H1 (cell line): ENCODE results near the gene CD164L2. TPM values are rescaled to one million over a fixed set of nuclear protein-coding genes. Genes with fewer than 3 reads are reported as not detected.

Experiments used
- BACH1 ChIP-seq: IDR thresholded peaks from 2 replicates; pipeline ENCODE4 v1.6.1; 2012; ENCODE audit warnings: low read length, improper control_type of control experiment
- EP300 ChIP-seq, 2 experiments: IDR thresholded peaks; 1 replicate in 1 of 2; 2 replicates in 1 of 2; pipeline ENCODE4 v1.6.1; 2011 to 2012; ENCODE audit warnings: low read depth in 2 of 2, low read length in 2 of 2, mild to moderate bottlenecking in 2 of 2, borderline replicate concordance in 1 of 2, inconsistent platforms in 1 of 2, moderate library complexity in 1 of 2
- MAFK ChIP-seq: IDR thresholded peaks from 2 replicates; pipeline ENCODE4 v1.6.1; 2012; ENCODE audit warnings: low read depth, mild to moderate bottlenecking, improper control_type of control experiment, low read length
- POU5F1 ChIP-seq: IDR thresholded peaks from 2 replicates; pipeline ENCODE4 v1.6.1; 2011; ENCODE audit warnings: low read depth, mild to moderate bottlenecking, low read length, moderate library complexity
- RAD21 ChIP-seq, 2 experiments: IDR thresholded peaks in 1 of 2; conservative IDR thresholded peaks in 1 of 2; 2 replicates each; pipeline ENCODE4 v1.6.1; 2011; ENCODE audit warnings: low read depth in 2 of 2, low read length in 2 of 2, improper control_type of control experiment in 1 of 2, inconsistent platforms in 1 of 2, mild to moderate bottlenecking in 1 of 2, moderate library complexity in 1 of 2
- SIRT6 ChIP-seq: IDR thresholded peaks from one replicate; pipeline ENCODE4 v1.7.1; 2012; ENCODE audit warnings: low read length, inconsistent platforms
- SP1 ChIP-seq: IDR thresholded peaks from 2 replicates; pipeline ENCODE4 v1.6.1; 2011; ENCODE audit warnings: low read depth, low read length
- polyA plus RNA-seq, 7 experiments: library from polyadenylated mRNA; depleted of rRNA in 3 of 7; stranded (reverse) in 5 of 7; unstranded in 2 of 7; fragments of >200 nt in 5 of 7; fragments of 200-250 nt in 2 of 7; gene quantifications; 1 replicate in 5 of 7; 2 replicates in 1 of 7; 4 replicates in 1 of 7; pipeline versions ENCODE4 v1.2.1 to v1.2.3, GENCODE V29; 2011 to 2013; ENCODE audit warnings: missing spikeins in 2 of 7, mixed read lengths in 2 of 7
- total RNA-seq: library from RNA; stranded (reverse); fragmentation: NEBNext Ultra II Directional; extraction: Animal tissue kit (Norgen Biotek cat#: 25700); gene quantifications from 2 replicates; pipeline ENCODE4 v1.2.1, GENCODE V29; 2021

The CD164L2 gene
- total and polyA plus RNA-seq, 2 of the 8 experiments (the other 6 are each of a cell fraction or from before 2014, with no cell fraction given): 3.3 TPM

DNA sequence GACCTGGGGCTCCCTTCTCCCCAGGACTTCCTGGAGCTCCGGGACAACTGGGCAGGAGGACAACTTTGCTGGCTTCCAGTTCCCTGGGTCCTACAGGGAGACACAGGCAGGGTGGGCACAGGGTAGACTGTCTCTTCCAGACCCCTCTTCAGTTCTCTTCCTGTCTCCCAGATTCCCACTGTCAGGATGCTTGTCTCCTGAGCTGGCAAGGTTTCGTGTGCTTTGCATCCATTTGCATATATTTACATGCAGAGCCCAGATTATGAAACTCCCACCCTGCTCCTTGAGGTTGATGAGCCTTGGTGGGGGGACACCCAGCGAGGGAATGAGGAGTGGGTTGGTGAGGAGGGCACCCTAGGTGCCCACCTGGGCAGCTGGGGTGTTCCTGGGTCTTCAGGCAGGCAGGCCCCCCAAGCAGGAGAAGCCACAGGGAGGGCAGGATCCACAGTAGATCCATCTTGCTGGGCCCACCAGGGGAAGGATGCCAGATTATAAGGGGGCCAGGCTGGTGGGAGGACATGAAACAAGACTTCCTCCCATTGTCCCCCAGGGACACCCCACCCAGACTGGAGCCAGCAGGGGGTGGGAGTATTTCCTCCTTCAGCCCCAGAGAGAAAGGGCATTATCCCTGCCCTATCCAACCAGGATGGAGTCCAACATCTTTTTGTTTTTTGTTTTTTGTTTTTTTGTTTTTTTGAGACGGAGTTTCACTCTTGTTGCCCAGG lies 8.6 kb downstream of the CD164L2 start, which contains the start of gene FCN3 (continued):
- TF ChIP-seq EP300 (IDR thresholded peaks at IDR 0.05; ENCODE audit: borderline replicate concordance in 1 of 2, low read depth in 2 of 2, low read length in 2 of 2) (no peak), RAD21 (IDR thresholded peaks at IDR 0.05 in 1 of 2, conservative IDR thresholded peaks at IDR 0.05 in 1 of 2; ENCODE audit: low read depth in 2 of 2, low read length in 2 of 2) (no peak), BACH1 (no peak), POU5F1 (no peak), SIRT6 (no peak), SP1 (no peak), MAFK (no peak)
